HL-60/S4 treated with phorbol 12-myristate 13-acetate at 8.2 ng/mL for 4 days and 3 days (cell line): ENCODE results near the gene POLR2J3.
"Not testable (repeated sequence)": the region's sequence is repeated elsewhere in the genome, so short reads cannot be mapped to it uniquely, and the experiment has no call there.

Experiments used
- in situ Hi-C: fragments of 300-500 bp; cut with MboI; formaldehyde crosslinking; loops from 2 replicates; pipeline ENCODE4 v1.15.0; 2022; ENCODE audit warnings: low sequenced_read_pairs

The POLR2J3 gene

DNA sequence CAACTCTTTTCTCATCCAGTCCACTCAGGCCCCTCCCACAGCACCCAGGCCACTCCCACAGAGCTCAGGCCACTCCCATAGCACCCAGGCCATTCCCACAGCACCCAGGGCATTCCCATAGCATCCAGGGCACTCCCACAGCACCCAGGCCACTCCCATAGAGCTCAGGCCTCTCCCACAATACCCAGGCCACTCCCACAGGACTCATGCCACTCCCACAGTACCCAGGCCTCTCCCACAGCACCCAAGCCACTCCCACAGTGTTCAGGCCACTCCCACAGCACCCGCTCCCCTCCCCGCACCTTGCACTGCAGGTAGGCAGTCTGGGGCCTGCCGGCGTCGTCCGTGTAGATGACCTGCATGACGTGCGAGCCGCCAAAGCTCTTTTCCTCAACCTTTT lies 17.5 kb upstream of the POLR2J3 start:
- in situ Hi-C loops = not testable (repeated sequence)

DNA sequence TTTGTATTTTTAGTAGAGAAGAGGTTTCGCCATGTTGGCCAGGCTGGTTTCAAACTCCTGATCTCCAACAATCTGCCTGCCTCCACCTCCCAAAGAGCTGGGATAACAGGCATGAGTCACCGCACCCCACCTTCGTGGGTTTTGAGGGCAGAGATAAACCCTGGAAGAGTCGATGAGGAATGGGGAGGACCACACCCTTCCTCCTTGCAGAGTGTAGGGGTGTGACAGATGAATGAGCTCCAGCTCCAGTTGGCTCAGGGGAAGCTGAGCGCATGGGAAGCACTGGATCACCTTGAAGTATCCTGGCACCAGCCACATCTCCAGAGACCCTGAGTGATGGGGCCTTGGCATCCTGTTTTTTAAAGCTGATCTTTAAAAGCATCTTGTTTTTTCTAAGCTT lies 11.1 kb upstream of the POLR2J3 start:
- in situ Hi-C loops = not testable (repeated sequence)

DNA sequence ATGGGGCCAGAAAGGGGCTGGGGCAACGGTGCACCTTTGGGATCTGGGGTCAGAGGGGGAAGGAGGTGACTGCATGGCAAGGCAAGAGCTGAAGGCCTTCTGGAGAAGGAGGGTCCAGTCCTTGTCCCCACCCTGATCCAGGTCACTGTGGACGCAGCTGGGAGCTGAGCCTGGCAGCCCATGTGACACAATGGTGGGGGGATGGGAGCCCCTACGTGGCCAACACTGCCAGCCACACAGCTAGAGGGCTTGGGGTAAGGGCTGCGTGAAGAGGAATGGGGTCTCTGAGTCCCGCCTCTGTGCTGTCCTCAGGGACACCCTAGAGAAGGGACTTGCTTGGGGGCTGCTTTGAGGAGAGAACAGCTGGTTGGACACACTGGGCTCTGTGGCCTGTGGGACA lies 9.3 kb upstream of the POLR2J3 start:
- in situ Hi-C loops = not testable (repeated sequence)

DNA sequence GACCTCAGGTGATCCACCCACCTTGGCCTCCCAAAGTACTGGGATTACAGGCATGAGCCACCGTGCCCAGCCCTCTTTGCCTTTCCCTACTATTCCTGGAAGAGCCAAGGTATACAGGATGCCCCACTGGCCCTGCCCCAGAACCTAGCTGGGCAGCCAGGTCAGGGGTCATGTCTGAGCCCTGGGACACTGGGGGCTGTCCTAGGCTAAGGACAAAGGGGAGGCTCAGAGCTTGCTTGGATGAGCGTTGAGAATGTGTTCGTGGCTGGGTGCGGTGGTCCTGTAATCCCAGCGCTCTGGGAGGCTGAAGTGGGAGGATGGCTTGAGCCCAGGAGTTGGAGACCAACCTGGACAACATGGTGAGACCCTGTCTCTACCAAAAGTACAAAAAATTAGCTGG lies 6.1 kb upstream of the POLR2J3 start:
- in situ Hi-C loops = not testable (repeated sequence)

DNA sequence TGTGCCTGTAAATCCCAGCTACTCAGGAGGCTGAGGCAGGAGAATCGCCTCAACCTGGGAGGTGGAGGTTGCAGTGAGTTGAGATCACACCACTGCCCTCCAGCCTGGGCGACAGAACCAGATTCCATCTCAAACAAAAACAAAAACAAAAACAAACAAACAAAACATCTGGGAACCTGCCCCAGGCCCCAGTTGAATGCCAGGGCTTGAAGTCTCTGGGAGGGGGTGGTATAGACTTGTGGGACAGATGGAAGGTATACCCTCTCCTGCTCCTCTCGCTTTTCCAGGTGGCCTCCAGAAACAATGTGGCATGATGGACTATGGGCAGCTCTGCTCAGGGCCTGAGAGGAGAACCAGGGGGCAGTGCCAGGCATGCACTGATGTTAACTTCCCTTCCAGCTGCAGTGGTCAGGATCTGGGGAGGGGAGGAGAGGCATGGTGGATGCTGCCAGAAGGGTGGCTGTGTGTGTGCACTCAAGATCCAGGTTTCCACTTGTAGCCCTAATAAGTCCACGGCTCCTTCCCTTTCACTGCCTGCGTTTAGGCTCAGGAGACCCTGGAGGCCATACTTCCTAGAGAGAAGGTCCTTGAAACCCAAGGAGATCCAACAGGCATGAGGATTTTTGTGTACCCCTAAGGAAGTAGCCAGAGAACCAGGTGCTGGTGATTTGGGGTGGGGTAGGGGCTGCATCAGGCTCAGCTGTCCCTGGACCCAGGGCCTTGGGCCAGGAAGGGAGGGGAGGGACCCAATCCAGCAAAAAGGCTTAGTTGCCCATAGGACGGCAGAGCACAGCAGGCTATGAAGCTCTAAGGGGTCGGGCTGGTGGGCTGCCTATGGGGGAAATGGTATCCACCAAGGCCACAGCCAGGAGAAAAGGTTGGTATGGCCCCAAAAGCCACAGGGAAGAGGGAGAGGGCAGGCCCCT lies 5.2 kb upstream of the POLR2J3 start:
- in situ Hi-C loops = not testable (repeated sequence)

DNA sequence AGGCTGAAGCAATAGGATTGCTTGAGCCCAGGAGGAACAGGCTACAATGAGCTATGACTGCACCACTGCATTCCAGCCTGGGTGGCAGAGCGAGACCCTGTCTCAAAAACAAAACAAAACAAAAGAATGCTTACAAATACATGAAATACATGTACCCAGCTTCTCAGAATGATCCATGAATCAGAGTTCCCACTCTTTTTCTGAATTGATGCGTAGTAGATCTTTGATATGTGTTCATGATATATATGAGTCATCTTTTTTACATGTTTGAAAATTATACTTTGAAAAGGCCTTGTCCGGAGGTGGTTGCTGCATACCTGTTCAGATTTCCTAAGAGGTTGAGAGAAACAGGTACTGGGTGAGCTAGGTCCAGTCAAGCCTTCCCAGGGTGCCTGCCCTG lies 4.0 kb upstream of the POLR2J3 start:
- in situ Hi-C loops = not testable (repeated sequence)

DNA sequence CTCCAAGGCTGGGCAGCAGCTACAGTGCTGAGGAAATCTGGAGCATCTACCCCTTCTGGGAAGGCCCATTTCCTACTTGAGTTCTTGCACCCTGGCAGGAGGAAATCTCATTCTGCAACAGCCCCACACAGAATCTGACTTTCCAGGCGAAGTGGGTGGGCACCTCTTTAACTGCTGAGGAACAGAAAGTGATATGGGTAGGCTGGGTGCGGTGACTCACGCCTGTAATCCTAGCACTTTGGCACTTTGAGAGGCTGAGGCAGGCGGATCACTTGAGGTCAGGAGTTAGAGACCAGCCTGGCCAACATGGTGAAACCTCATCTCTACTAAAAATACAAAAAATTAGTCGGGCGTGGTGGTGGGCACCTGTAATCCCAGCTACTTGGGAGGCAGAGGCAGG lies 2.2 kb upstream of the POLR2J3 start:
- in situ Hi-C loops = not testable (repeated sequence)

DNA sequence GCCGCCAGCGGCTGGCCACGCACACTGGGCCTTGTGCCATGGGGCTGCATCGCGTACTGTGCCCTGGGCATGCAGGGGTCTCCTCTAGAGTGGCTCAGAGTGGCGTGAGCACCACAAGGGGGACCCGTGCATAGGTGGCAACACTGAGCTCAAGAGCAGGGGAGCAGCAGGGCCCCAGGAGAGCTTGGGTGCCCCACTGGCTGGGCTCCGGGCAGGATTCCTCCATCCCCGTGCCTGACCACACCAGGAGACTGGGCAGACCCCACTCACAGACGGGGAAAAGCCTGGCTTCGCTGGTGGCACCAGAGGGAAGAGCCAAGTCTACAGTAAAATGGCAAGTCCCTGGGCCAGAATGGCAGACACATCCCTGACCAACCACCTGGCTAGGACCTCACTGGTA lies 3.8 kb downstream of the POLR2J3 start:
- in situ Hi-C loops = not testable (repeated sequence)

DNA sequence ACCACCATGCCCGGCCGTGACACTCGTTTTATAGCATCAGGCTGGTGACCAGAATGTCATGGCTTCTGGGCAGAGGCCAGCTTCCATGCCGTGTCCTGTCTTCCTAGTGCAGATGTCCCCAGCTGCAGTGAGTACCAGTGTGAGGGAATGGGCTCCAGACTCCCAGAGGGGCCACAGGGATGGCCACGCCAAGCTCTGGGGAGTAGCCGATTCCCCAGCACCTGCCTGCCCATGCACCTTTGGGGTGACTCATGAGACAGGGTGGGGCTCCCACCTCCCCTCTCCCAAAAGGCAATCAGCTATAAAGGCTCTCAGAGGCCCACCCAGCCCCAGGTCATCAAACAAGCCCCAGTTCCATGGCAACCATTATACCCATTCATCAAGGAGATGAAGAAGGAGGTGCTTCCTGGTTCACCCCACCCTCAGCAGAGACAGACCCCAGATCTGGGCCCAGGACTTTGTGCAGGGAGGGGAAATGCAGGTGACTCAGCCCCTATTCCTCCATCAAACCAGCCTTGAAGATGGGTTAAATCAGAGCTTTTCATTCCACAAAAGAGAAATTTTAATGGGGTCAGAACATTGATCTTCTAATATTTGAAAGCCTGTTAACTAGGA lies 21.5 kb downstream of the POLR2J3 start, which contains the start of gene SPDYE2:
SPDYE2 (plus strand) TSS at position 419 of the 615 bp plus-strand sequence. CDS start 2,030 bp downstream, outside the sequence.
- in situ Hi-C loops = not testable (repeated sequence)

DNA sequence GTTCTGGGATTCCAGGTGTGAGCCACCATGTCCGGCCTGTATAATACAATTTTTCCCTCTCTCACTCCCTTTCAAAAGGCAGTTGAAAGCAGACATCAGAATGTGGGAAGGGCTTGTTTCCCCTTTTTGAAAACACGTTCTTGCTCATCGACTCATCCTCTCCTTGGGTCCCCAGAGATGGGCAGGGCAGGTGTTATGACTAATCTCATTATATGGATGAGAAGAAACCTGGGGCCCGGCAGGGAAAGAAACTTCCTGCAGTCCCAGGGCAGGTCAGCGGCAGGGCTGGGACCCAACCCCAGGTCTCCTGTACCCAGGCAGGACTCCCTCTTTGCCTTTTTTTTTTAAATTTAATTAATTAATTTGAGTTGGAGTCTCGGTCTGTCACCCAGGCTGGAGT lies 26.0 kb downstream of the POLR2J3 start:
- in situ Hi-C loops = not testable (repeated sequence)

DNA sequence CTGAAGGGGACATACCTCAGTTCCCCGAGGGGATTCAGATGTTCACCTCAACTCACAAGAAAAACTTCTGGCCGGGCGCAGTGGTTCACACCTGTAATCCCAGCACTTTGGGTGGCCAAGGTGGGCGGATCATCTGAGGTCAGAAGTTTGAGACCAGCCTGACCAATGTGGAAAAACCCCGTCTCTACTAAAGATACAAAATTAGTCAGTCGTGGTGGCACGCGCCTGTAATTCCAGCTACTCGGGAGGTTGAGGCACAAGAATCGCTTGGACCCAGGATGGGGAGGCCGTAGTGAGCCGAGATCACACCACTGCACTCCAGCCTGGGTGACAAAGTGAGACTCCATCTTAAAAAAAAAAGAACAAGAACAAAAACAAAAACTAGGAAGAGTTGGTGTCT lies 27.1 kb downstream of the POLR2J3 start:
- in situ Hi-C loops = not testable (repeated sequence)

DNA sequence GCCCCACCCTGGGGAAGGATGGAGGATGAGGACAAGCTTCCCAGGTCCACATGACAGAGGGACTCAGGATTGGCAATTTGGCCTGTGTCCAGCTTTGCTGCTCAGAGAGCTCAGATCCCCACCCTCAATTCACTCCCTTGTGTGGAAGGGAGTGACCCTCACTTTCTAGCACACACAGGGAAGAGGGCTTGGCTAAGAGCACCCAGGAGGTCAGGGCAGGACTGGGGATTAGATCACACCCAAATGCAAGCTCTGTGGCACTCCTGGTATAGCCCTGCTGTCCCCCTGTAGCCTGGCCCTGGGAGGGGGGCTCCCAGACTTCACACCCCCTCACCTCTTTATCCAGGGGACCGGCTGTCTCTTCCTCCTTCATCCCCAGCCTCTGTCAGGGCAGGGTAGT lies 28.0 kb downstream of the POLR2J3 start:
- in situ Hi-C loops = not testable (repeated sequence)

DNA sequence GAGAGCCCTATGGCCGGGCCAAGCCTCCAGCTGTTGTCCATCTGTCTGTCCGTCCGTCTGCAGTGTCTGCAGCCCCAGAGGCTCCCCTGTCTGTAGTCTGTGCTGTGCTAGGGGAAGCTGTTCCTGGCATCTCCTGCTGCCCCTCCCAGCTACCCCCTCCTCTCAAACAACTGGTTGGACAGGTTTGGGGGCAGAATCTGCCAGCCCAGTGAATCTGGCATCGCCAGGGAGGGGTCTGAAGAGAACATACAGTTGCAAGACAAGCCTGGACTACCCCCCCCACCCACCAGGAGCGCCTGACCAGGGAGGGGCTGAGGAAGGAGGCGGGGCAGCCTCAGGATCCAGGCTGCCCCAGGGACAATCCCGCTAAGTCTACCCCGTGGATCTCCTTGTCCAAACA lies 28.8 kb downstream of the POLR2J3 start, which contains the start of gene UPK3BL2:
UPK3BL2 (minus strand) TSS at position 101 of the 400 bp plus-strand sequence; CDS start at position 41, 60 bp downstream.
- in situ Hi-C loops = not testable (repeated sequence)

DNA sequence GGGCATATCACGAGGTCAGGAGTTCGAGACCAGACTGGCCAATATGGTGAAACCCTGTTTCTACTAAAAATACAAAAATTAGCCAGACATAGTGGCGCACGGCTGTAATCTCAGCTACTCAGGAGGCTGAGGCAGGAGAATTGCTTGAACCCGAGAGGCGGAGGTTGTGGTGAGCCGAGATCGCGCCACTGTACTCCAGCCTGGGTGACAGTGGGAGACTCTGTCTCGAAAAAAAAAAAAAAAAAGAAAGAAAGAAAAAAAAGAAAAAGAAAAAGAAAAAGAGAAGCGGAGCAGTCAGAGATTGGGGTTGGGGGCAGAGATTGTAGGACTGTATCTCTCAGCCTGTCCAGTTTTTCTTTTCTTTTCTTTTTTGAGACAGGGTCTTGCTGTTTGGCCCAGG lies 29.6 kb downstream of the POLR2J3 start:
- in situ Hi-C loops = not testable (repeated sequence)

DNA sequence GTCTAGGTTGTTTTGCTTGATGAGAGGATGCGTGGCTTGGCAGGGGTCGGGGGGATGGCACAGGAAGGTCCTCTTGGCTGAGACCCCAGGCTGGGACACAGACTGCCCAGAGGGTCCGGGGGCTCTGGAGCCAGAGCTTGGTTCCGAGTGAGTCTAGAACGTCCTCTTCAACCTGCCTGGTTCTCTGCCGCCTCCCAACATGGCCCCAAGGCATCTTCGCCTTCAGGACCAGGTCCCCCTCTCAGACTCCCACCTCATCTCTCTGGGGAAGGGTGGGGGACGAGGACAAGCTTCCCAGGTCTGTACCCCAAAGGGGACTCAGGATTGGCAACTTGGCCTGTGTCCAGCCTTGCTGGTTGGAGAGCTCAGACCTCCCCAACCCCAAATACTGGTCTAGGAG lies 30.3 kb downstream of the POLR2J3 start:
- in situ Hi-C loops = not testable (repeated sequence)

DNA sequence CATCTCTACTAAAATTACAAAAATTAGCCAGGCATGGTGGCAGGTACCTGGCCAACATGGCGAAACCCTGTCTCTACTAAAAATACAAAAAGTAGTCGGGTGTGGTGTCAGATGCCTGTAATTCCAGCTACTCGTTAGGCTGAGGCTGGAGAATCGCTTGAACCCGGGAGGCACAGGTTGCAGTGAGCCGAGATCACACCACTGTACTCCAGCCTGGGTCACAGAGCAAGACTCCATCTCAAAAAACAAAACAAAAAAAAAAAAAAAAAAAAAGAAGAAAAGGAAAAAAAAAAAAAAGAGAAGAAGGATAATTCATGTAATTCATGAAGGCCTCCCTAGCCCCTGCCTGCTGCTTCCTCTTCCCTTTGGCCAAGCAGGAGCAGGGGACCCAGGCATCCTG lies 31.8 kb downstream of the POLR2J3 start:
- in situ Hi-C loops = not testable (repeated sequence)

DNA sequence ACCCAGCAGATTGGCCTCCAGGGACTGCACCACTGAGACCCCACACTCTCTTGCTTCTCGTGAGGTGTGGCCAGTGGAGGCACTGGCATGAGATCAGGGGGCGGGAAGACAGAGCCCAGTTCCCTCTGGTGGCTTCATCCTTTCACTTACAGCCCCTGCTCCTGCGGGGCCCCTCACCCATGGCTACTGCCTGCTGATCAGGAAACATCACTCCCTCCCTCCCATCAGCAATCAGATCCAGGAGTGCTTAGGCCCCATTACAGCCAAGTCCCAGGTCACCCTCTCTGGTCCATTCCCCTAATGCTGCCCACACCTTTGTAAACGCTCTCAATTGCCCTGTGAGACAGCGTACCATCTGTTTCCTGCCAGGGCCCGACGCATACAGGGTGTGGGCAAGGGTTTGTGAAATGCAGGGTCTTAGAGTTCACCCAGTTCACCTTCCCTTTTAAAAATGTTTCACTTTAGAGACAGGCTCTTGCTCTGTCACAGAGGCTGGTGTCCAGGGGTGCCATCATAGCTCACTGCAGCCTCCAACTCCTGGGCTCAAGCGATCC lies 37.2 kb downstream of the POLR2J3 start:
- in situ Hi-C loops = not testable (repeated sequence)

DNA sequence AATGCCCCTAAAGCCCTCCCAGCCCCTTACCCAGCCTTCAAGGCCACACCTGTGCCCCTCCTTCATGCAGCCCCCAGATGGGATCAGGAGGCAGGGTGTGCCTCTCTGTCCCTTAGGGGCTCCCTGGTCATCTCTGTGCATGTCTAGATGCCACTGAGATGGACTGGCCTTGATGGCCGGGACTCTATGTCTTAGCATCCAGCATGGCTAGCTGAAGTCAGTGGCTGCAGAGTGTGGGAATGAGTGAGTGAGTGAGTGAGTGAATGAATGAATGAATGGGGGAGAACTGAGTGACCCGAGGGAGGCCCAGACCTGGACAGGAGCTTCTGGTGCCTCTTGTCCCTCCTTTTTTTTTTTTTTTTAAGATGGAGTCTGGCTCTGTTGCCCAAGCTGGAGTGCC lies 40.3 kb downstream of the POLR2J3 start:
- in situ Hi-C loops = not testable (repeated sequence)

DNA sequence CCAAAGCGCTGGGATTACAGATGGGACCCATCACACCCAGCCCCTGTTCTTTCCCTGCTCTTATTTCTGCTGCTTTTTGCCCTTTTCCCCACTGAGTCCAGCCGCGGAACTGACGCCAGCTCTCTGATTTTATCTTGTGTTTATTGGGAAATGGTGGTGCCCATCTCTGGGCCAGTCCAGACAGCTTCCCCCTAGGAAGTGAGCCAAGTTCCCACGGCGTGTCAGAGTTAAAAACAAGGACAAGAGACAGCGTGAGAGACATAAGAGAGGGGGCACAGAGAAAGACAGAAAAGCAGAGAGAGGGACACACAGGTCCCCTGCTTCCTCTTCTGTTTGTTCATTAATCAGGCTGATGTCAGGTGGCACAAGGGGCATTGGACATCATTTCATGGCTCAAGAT lies 40.8 kb downstream of the POLR2J3 start:
- in situ Hi-C loops = not testable (repeated sequence)

DNA sequence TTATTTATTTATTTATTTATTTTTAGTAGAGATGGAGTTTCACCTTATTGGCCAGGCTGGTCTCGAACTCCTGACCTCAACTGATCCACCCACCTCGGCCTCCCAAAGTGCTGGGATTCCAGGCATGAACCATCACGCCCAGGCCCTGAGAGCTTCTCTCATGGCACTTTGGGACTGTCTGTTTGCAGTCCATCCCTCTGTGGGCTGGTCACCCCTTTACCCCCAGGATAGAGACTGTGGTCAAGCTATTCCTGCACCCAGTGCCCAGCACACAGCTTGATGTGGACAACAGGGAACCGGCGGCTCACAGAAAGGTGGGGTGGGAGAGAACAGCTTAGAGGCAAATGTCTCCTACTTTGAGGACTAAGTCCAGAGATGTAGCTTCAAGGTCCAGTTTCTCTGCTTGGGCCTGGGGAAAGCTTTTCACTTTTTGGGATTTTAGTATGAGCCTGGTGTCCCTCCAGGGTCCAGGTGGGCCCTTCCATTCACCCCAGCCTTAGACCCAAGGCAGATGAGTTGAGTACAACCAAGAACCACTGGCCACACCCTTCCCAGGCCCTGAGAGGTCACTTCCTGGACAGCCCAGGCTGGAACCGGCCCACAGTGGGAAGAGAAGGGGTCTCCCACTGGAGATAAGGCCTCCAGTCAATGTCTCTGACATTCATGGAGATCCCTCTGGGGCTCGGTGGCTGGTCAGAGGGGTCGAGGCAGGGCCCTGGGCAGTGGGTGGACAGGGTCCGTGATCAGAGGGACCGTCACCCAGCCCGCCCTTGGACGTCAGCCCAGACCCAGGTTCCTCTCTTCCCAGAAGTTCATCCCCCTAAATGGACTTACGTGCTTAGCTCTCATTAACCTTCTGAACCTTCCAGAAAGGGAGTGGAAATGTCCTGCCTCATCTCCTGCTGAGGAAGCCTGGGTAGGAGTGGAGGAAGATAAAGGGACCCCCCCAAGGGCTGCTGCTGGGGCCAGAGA lies 44.3 kb downstream of the POLR2J3 start:
- in situ Hi-C loops = not testable (repeated sequence)
